SK-N-SH treated with all-trans-retinoic acid at 6 μM for 48 hours (cell line): ENCODE measurements around the gene ARID3B.
A peak's percentile ranks its signal among the peaks of the same experiment; 100 is the strongest.

ENCODE experiments used
- ATAC-seq: fragments of 200-7000 bp; cut with Tn5 transposase; 3 replicates; pipeline ENCODE4 v1.9.1; 2020; ENCODE audit warnings: mild to moderate bottlenecking, moderate library complexity
- ARNTL ChIP-seq: fragments of 450-650 bp; formaldehyde crosslinking; IDR thresholded peaks from 2 replicates; pipeline ENCODE4 v1.5.0; 2020; ENCODE audit warnings: low read depth, mild to moderate bottlenecking, moderate library complexity, borderline replicate concordance
- BACH2 ChIP-seq: fragments of 250-450 bp; sonication (Bioruptor Pico); IDR thresholded peaks from 2 replicates; pipeline ENCODE4 v1.9.0; 2021; ENCODE audit warnings: mild to moderate bottlenecking, borderline replicate concordance
- ESRRG ChIP-seq: fragments of 250-450 bp; sonication (Bioruptor Pico); IDR thresholded peaks from 2 replicates; pipeline ENCODE4 v1.6.1; 2021; ENCODE audit warnings: mild to moderate bottlenecking
- ISL1 ChIP-seq: fragments of 250-450 bp; sonication (Bioruptor Pico); IDR thresholded peaks from 2 replicates; pipeline ENCODE4 v2.1.2; 2022; ENCODE audit warnings: mild to moderate bottlenecking, moderate library complexity
- OSR1 ChIP-seq: fragments of 250-450 bp; sonication (Bioruptor Pico); IDR thresholded peaks from 2 replicates; pipeline ENCODE4 v1.8.0; 2022; ENCODE audit warnings: moderate library complexity, mild to moderate bottlenecking, inconsistent platforms
- PATZ1 ChIP-seq: fragments of 250-450 bp; sonication (Bioruptor Pico); IDR thresholded peaks from 2 replicates; pipeline ENCODE4 v1.8.0; 2020; ENCODE audit warnings: mild to moderate bottlenecking, moderate library complexity, borderline replicate concordance
- POU6F1 ChIP-seq: fragments of 250-450 bp; sonication (Bioruptor Pico); IDR thresholded peaks from 2 replicates; pipeline ENCODE4 v1.8.0; 2021; ENCODE audit warnings: low read depth, mild to moderate bottlenecking, moderate library complexity, borderline replicate concordance
- PPARA ChIP-seq: fragments of 250-450 bp; sonication (Bioruptor Pico); IDR thresholded peaks from 2 replicates; pipeline ENCODE4 v1.5.0; 2020; ENCODE audit warnings: mild to moderate bottlenecking, borderline replicate concordance
- SNAI2 ChIP-seq: fragments of 250-450 bp; sonication (Bioruptor Pico); IDR thresholded peaks from 2 replicates; pipeline ENCODE4 v1.5.0; 2020; ENCODE audit warnings: mild to moderate bottlenecking, moderate library complexity
- TCF4 ChIP-seq: fragments of 250-450 bp; sonication (Bioruptor Pico); IDR thresholded peaks from 2 replicates; pipeline ENCODE4 v1.8.0; 2021; ENCODE audit warnings: mild to moderate bottlenecking, moderate library complexity, borderline replicate concordance
- ZC3H10 ChIP-seq: fragments of 250-450 bp; sonication (Bioruptor Pico); IDR thresholded peaks from 2 replicates; pipeline ENCODE4 v1.5.1; 2021; ENCODE audit warnings: mild to moderate bottlenecking, moderate library complexity
- ZFP30 ChIP-seq: fragments of 450-650 bp; formaldehyde crosslinking; IDR thresholded peaks from 2 replicates; pipeline ENCODE4 v1.5.0; 2022; ENCODE audit warnings: mild to moderate bottlenecking, moderate library complexity
- ZNF565 ChIP-seq: fragments of 450-650 bp; formaldehyde crosslinking; conservative IDR thresholded peaks from 2 replicates; pipeline ENCODE4 v1.5.0; 2020; ENCODE audit warnings: low read depth, mild to moderate bottlenecking, moderate library complexity
- TF ChIP-seq, protein P1 (sequence below): fragments of 250-450 bp; sonication (Bioruptor Pico); IDR thresholded peaks from 2 replicates; pipeline ENCODE4 v1.5.0; 2020; ENCODE audit warnings: mild to moderate bottlenecking, moderate library complexity
- TF ChIP-seq, protein P2 (sequence below): fragments of 250-450 bp; sonication (Bioruptor Pico); IDR thresholded peaks from 2 replicates; pipeline ENCODE4 v1.5.1; 2020; ENCODE audit warnings: low read depth, mild to moderate bottlenecking, moderate library complexity

Gene ARID3B

DNA sequence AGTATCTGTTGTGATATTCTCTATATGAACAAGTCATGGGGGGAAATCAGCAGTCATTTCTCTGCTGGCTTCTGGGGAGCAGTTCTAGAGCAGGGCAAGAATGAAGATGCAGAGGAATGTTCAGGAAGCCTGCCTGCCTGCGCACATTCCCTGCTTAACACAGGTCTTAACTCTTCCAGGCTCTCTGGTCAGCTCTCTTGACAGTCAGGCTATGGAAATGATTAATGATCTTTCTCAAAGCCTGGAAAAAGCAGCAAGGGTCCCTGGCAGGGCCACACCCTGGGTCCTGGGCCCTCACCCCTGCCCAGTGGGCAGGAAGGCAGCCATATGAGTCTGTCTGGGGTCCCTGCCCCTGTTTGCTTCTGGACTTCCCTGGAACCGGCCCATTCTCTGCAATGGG, 43.2 kb downstream of the ARID3B start (continued):
- TF ChIP-seq, protein P1, sequence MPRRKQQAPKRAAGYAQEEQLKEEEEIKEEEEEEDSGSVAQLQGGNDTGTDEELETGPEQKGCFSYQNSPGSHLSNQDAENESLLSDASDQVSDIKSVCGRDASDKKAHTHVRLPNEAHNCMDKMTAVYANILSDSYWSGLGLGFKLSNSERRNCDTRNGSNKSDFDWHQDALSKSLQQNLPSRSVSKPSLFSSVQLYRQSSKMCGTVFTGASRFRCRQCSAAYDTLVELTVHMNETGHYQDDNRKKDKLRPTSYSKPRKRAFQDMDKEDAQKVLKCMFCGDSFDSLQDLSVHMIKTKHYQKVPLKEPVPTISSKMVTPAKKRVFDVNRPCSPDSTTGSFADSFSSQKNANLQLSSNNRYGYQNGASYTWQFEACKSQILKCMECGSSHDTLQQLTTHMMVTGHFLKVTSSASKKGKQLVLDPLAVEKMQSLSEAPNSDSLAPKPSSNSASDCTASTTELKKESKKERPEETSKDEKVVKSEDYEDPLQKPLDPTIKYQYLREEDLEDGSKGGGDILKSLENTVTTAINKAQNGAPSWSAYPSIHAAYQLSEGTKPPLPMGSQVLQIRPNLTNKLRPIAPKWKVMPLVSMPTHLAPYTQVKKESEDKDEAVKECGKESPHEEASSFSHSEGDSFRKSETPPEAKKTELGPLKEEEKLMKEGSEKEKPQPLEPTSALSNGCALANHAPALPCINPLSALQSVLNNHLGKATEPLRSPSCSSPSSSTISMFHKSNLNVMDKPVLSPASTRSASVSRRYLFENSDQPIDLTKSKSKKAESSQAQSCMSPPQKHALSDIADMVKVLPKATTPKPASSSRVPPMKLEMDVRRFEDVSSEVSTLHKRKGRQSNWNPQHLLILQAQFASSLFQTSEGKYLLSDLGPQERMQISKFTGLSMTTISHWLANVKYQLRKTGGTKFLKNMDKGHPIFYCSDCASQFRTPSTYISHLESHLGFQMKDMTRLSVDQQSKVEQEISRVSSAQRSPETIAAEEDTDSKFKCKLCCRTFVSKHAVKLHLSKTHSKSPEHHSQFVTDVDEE (CRISPR knock-in tag), result no peak
- TF ChIP-seq OSR1 (no peak), PATZ1 (CRISPR knock-in tag) (no peak)
- TF ChIP-seq, protein P2, sequence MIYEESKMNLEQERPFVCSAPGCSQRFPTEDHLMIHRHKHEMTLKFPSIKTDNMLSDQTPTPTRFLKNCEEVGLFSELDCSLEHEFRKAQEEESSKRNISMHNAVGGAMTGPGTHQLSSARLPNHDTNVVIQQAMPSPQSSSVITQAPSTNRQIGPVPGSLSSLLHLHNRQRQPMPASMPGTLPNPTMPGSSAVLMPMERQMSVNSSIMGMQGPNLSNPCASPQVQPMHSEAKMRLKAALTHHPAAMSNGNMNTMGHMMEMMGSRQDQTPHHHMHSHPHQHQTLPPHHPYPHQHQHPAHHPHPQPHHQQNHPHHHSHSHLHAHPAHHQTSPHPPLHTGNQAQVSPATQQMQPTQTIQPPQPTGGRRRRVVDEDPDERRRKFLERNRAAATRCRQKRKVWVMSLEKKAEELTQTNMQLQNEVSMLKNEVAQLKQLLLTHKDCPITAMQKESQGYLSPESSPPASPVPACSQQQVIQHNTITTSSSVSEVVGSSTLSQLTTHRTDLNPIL (CRISPR knock-in tag), result no peak

GRCh38 chr15:74584779-74585178, 43.8 kb downstream of the ARID3B start:
- no peak; the same call in 2 of the 3 replicates for ATAC-seq

DNA sequence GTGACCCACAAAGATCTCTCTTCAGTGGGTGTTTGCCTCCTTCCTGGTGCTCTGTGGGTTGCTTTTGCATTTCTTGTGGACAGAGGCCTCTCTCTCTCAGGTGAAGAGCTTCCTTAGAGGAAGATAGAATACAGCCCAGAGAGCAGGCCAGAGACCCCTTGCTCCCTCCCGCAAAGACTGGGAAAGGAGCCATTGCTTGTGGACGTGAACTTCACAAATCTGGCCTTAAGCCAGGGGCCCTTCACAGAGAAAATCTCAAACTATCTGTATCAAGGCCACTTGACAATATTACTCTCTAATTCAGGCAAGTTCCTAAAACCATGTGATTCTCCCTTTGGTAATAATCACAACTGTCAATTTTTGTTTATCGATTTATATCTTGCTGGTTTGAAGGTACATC, 44.2 kb downstream of the ARID3B start:
- TF ChIP-seq, protein P1 (CRISPR knock-in tag), result no peak
- no peak for TF ChIP-seq PATZ1 (CRISPR knock-in tag)
- ATAC-seq, result no peak

More at GRCh38 chr15:74584779-74585178, 43.8 kb downstream of the ARID3B start:
- peak; percentile 27; the same call in 1 of the 2 replicates for TF ChIP-seq TCF4 (CRISPR knock-in tag)
- no peak for TF ChIP-seq PPARA
- TF ChIP-seq, protein P1 (CRISPR knock-in tag), result peak; percentile 44; the same call in 1 of the 2 replicates

DNA sequence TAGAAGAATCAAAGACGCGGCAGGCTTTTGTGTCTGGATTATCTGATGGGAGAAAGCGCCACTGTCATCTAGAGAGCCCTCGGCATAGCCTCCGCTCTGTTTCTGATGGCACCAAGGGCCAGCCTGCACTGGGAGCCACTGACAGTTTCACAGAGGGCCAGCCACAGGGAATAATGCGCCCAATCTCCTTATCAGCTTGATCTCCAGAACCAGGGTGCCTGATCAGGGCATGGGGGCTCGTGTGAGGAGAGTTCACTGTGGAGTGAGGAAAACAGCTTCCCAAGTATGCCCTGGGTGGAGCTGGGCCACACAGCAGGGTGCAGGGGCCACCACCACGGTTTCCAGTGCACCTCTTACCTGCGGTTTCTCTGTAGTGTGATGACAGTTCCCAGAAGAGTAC, 44.8 kb downstream of the ARID3B start:
- ATAC-seq, result no peak
- TF ChIP-seq, protein P1 (CRISPR knock-in tag), result no peak
- TF ChIP-seq OSR1 (no peak), ISL1 (no peak), ZFP30 (CRISPR knock-in tag) (no peak), ZC3H10 (CRISPR knock-in tag) (no peak), POU6F1 (CRISPR knock-in tag) (no peak), SNAI2 (CRISPR knock-in tag) (no peak), ESRRG (CRISPR knock-in tag) (no peak), BACH2 (no peak), ARNTL (CRISPR knock-in tag) (no peak), ZNF565 (CRISPR knock-in tag) (no peak)
